Testis (tissue), 5 donors: Measurements from ENCODE around the gene PCDHB13. TPM values are rescaled to one million over a fixed set of nuclear protein-coding genes. Genes with fewer than 3 reads are reported as not detected.
"Not testable (repeated sequence)": the region's sequence is repeated elsewhere in the genome, so short reads cannot be mapped to it uniquely, and the experiment has no call there.

Experiments
- DNase-seq: peaks from one replicate; pipeline ENCODE4 v3.0.0-alpha.2; 2019
- H3K27ac ChIP-seq, 2 donors: fragments of 200-600 bp; sonication (generic); one replicate each; pipeline ENCODE4 v1.5.1; 2019
- H3K27me3 ChIP-seq: fragments of 200-600 bp; sonication (generic); one replicate; pipeline ENCODE4 v1.5.1; 2019
- H3K36me3 ChIP-seq: fragments of 200-600 bp; sonication (generic); one replicate; pipeline ENCODE4 v1.5.1; 2017; ENCODE audit warnings: low read depth; ENCODE audit errors: missing control alignments
- H3K4me1 ChIP-seq: fragments of 200-600 bp; sonication (generic); one replicate; pipeline ENCODE4 v1.5.1; 2019
- H3K4me3 ChIP-seq, 2 donors: fragments of 200-600 bp; sonication (generic); one replicate each; pipeline ENCODE4 v1.5.1; 2017 to 2019
- H3K9me3 ChIP-seq: fragments of 200-600 bp; sonication (generic); one replicate; pipeline ENCODE4 v1.5.1; 2017
- POLR2A ChIP-seq: fragments of 450-650 bp; IDR thresholded peaks from one replicate; pipeline ENCODE4 v1.6.1; 2017; ENCODE audit warnings: antibody characterized with exemption, mild to moderate bottlenecking, moderate library complexity
- WGBS, 2 donors: methylation state at CpG; one replicate each; pipeline ENCODE4 v1.1.5; 2018; 5-methylcytosine and 5-hydroxymethylcytosine counted together
- intact Hi-C: fragments of 100-400 bp; cut with DNase I; formaldehyde crosslinking; loops from one replicate; pipeline ENCODE4 v1.15.1; 2023; ENCODE audit warnings: low total_unique reads
- long read RNA-seq, 2 donors: transcript quantifications; one replicate each; lab custom pipeline, GENCODE V29; 2026
- polyA plus RNA-seq: library from polyadenylated mRNA; stranded (reverse); fragments of 350-450 nt; fragmentation: Illumina TruSeq; extraction: RNeasy Lipid Tissue Mini Kit (QIAGEN cat#74804); gene quantifications from one replicate; pipeline ENCODE4 v1.2.3, GENCODE V29; 2014; ENCODE audit warnings: low read depth, low replicate concordance; ENCODE audit not compliant: insufficient read depth
- total RNA-seq, 2 donors: library from RNA; depleted of rRNA; stranded (reverse); fragments of >200 nt; gene quantifications; one replicate each; pipeline ENCODE4 v1.2.3, GENCODE V29; 2016
- TF ChIP-seq, protein P1 (sequence below), 3 experiments: fragments of 450-650 bp in 2 of 3; fragments of 200-600 bp in 1 of 3; sonication (generic) in 1 of 3; IDR thresholded peaks; one replicate each; pipeline ENCODE4 v1.5.1; 2016 to 2019; ENCODE audit warnings: antibody characterized with exemption in 3 of 3, mild to moderate bottlenecking in 2 of 3, moderate library complexity in 1 of 3

The PCDHB13 gene
- 1 to 10 TPM; 8.6 to 9.3 TPM for total RNA-seq
- polyA plus RNA-seq: 2.6 TPM
- long read RNA-seq, donor 1, full-length matches to known transcripts: 5 of 5 reads
- long read RNA-seq, donor 1, partial matches to known transcripts: 0 of 5 reads
- long read RNA-seq, donor 1, other reads (novel, unspliced or antisense): 0 of 5 reads
- long read RNA-seq, donor 2, full-length matches to known transcripts: 3 of 3 reads
- long read RNA-seq, donor 2, partial matches to known transcripts: 0 of 3 reads
- long read RNA-seq, donor 2, other reads (novel, unspliced or antisense): 0 of 3 reads

DNA sequence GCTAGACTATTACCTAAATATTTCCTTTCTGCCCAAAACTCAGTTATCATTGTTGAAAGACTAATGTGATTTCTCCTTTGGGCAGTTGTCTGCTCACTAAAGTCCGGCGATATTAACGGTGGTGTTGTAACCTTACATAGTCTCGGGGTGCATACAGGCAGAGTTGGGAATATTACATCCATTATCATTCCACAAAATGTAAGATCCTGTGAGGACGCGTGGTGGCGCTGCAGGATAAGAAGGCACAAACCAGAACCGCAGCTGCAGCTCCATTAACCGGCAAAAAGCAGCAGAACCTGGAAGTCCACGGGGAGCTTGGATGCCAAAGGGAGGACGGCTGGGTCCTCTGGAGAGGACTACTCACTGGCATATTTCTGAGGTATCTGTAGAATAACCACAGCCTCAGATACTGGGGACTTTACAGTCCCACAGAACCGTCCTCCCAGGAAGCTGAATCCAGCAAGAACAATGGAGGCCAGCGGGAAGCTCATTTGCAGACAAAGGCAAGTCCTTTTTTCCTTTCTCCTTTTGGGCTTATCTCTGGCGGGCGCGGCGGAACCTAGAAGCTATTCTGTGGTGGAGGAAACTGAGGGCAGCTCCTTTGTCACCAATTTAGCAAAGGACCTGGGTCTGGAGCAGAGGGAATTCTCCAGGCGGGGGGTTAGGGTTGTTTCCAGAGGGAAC lies at the start of gene PCDHB13:
PCDHB13 (plus strand) TSS at position 264 of the 684 bp plus-strand sequence; CDS start at position 469, 205 bp downstream.
- peak; percentile 87 for DNase-seq
- intact Hi-C loops, H3K36me3 ChIP-seq, H3K27me3 ChIP-seq, H3K4me3 ChIP-seq, H3K4me1 ChIP-seq, H3K27ac ChIP-seq, H3K9me3 ChIP-seq: not testable (repeated sequence)
- WGBS, 2 donors: 3 to 4% methylated on average over 13 of the region's 18 CpGs
- TF ChIP-seq, protein P1, sequence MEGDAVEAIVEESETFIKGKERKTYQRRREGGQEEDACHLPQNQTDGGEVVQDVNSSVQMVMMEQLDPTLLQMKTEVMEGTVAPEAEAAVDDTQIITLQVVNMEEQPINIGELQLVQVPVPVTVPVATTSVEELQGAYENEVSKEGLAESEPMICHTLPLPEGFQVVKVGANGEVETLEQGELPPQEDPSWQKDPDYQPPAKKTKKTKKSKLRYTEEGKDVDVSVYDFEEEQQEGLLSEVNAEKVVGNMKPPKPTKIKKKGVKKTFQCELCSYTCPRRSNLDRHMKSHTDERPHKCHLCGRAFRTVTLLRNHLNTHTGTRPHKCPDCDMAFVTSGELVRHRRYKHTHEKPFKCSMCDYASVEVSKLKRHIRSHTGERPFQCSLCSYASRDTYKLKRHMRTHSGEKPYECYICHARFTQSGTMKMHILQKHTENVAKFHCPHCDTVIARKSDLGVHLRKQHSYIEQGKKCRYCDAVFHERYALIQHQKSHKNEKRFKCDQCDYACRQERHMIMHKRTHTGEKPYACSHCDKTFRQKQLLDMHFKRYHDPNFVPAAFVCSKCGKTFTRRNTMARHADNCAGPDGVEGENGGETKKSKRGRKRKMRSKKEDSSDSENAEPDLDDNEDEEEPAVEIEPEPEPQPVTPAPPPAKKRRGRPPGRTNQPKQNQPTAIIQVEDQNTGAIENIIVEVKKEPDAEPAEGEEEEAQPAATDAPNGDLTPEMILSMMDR (IDR thresholded peaks at IDR 0.05): peak; percentile 30 to 58 (median 36)

- WGBS, 2 donors: 14 to 27% methylated on average over 20 of the region's 20 CpGs
- no peak for TF ChIP-seq POLR2A
- TF ChIP-seq, protein P1 (IDR thresholded peaks at IDR 0.05): peak; percentile 39 to 54 (median 53)
- Histone ChIP-seq H3K36me3 (no peaks in the 10 kb centered on the region), H3K27me3 (no peaks in the 10 kb centered on the region), H3K9me3 (no peaks in the 10 kb centered on the region), H3K4me3 (peak within 1 kb of the TSS; percentile 4 to 37), H3K27ac (no peak within 1 kb of the TSS), H3K4me1 (no peaks in the 10 kb centered on the region)
- intact Hi-C loops: no loop called here
- DNase-seq: peak; percentile 70
Measured at GRCh38 chr5:141172381-141173204, 41.1 kb upstream of the PCDHB13 start, which contains the start of gene PCDHB7. Gene PCDHB7, plus strand, starts transcription at chr5:141172644. Its CDS starts 192 bp downstream, at chr5:141172836.

GRCh38 chr5:141174291-141175104 lies 39.2 kb upstream of the PCDHB13 start:
- H3K36me3 ChIP-seq, intact Hi-C loops, DNase-seq, H3K4me1 ChIP-seq, H3K27ac ChIP-seq, H3K9me3 ChIP-seq, H3K27me3 ChIP-seq: not testable (repeated sequence)
- H3K4me3 ChIP-seq: peak overlapping the region in 1 of 2 donors; percentile 22
- WGBS, 2 donors: 25 to 35% methylated on average over 35 to 59 of the region's 79 CpGs

DNA sequence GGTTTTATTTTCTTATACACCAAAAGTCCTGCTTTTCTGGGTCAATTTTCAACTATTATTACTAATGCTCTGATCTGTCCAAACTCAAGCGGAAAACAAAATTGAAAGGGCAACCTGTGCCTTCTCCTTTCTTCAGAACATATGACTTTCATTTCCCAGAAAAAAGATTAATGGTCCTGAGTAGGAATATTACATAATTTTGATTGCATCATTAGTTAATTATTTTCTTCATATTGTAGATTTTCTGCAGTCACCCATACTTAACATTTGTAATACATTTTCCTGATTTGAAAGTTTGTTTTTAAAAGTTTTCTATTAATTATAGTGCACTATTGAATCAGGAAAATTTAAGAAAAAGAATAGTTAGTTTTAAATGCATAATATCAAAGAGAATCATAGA lies 37.8 kb upstream of the PCDHB13 start:
- H3K4me1 ChIP-seq: no peaks in the 10 kb centered on the region
- H3K4me3 ChIP-seq: no peak overlapping the region
- no peaks in the 10 kb centered on the region for H3K36me3 ChIP-seq
- no peak for TF ChIP-seq POLR2A
- TF ChIP-seq, protein P1 (IDR thresholded peaks at IDR 0.05): no peak
- DNase-seq: no peak
- no peak overlapping the region for H3K27ac ChIP-seq
- no peaks in the 10 kb centered on the region for H3K9me3 ChIP-seq
- WGBS, 2 donors: 57 to 63% methylated on average over 1 of the region's 1 CpG
- intact Hi-C loops: no loop called here
- no peaks in the 10 kb centered on the region for H3K27me3 ChIP-seq
